C4-2B (cell line): Measurements from ENCODE around the gene ADCY1.

Experiments
- ZFX ChIP-seq: fragments of 450-650 bp; IDR thresholded peaks from 2 replicates; pipeline ENCODE4 v1.6.1; 2017
- TF ChIP-seq, protein P1 (sequence below): fragments of 450-650 bp; conservative IDR thresholded peaks from 2 replicates; pipeline ENCODE4 v1.5.1; 2017; ENCODE audit warnings: mild to moderate bottlenecking

DNA sequence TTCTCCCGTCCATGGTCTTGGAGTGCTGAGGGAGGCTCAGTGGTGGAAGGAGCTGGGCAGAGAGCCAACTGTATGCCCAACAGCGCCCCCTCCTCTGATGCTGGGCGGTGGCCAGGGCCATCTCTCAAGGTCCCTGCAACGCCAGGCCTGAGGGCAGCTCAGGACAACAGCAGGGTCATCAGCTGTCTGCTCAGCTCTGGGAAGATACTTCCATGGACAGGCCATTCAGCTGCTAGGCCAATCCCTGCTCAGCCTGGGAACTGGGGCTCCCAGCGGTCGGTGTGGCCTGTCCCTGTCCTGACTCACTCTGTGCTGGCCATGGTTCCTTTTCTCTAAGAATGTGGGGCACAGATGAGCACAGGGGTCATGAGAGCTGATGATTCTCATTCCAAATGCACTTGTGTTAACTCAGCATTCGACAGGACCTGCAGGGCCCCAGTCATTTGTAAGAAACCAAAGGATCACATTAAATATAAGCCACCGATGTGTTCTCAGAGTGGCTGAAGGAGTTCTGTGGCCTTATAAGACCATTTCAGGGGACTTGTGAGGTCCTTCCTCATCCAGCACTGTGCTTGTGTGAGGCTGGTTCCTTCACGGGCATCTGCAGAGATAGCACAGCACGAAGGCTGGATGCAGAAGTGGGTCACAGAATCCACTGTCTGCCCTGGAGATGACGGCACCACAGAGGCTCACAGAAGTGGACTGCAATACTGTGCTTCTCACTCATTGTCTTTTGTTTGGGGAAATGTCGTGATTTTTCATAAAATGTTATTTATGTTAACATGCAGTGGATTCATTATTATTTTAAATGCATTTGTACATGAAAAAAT, 73.0 kb downstream of the ADCY1 start:
- TF ChIP-seq, protein P1, sequence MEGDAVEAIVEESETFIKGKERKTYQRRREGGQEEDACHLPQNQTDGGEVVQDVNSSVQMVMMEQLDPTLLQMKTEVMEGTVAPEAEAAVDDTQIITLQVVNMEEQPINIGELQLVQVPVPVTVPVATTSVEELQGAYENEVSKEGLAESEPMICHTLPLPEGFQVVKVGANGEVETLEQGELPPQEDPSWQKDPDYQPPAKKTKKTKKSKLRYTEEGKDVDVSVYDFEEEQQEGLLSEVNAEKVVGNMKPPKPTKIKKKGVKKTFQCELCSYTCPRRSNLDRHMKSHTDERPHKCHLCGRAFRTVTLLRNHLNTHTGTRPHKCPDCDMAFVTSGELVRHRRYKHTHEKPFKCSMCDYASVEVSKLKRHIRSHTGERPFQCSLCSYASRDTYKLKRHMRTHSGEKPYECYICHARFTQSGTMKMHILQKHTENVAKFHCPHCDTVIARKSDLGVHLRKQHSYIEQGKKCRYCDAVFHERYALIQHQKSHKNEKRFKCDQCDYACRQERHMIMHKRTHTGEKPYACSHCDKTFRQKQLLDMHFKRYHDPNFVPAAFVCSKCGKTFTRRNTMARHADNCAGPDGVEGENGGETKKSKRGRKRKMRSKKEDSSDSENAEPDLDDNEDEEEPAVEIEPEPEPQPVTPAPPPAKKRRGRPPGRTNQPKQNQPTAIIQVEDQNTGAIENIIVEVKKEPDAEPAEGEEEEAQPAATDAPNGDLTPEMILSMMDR: no peak
- TF ChIP-seq ZFX: no peak
